Measurements from ENCODE around the gene PHLDA3.

- TF ChIP-seq, protein P1, sequence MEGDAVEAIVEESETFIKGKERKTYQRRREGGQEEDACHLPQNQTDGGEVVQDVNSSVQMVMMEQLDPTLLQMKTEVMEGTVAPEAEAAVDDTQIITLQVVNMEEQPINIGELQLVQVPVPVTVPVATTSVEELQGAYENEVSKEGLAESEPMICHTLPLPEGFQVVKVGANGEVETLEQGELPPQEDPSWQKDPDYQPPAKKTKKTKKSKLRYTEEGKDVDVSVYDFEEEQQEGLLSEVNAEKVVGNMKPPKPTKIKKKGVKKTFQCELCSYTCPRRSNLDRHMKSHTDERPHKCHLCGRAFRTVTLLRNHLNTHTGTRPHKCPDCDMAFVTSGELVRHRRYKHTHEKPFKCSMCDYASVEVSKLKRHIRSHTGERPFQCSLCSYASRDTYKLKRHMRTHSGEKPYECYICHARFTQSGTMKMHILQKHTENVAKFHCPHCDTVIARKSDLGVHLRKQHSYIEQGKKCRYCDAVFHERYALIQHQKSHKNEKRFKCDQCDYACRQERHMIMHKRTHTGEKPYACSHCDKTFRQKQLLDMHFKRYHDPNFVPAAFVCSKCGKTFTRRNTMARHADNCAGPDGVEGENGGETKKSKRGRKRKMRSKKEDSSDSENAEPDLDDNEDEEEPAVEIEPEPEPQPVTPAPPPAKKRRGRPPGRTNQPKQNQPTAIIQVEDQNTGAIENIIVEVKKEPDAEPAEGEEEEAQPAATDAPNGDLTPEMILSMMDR (IDR thresholded peaks at IDR 0.05; ENCODE audit: insufficient read depth, low read length, poor library complexity, severe bottlenecking), result no peak
- no peak for TF ChIP-seq EZH2phosphoT487 (conservative IDR thresholded peaks at IDR 0.05; ENCODE audit: low read length)
These were observed 32.6 kb downstream of the PHLDA3 start for GRCh38 chr1:201436393-201436792.

All from SU-DHL-6 (cell line).